GM12878 (cell line): Measurements from ENCODE around the gene TMEM72. TPM values are rescaled to one million over a fixed set of nuclear protein-coding genes. Genes with fewer than 3 reads are reported as not detected.
A peak's percentile ranks its signal among the peaks of the same experiment; 100 is the strongest.

ENCODE experiments used
- ATAC-seq: fragments of 200-7000 bp; cut with Tn5 transposase; 3 replicates; pipeline ENCODE4 v1.9.1; 2020; ENCODE audit warnings: mild to moderate bottlenecking, moderate library complexity
- BruUV-seq: library from RNA; stranded (reverse); fragments of 400-500 nt; replicated peaks from 2 replicates; lab custom pipeline; 2021; lab: Mats Ljungman, UMichigan
- CTCF ChIA-PET: fragments of 300-600 bp; sonication (Branson Sonifier 250); formaldehyde crosslinking; extraction: SDS; loops from one replicate; lab custom pipeline; 2021; ENCODE audit warnings: inconsistent platforms; lab: Yijun Ruan, JAX
- POLR2A ChIA-PET: fragments of 350-600 bp; formaldehyde crosslinking; extraction: SDS; loops from one replicate; lab custom pipeline; 2021; ENCODE audit warnings: inconsistent platforms; lab: Charles Lee
- RAD21 ChIA-PET: fragments of 300-600 bp; sonication (Branson Sonifier 250); formaldehyde crosslinking; loops from one replicate; lab custom pipeline; 2023; ENCODE audit warnings: antibody characterized with exemption; ENCODE audit not compliant: unreplicated experiment; lab: Charles Lee
- SMC1A ChIA-PET: fragments of 300-600 bp; sonication (Branson Sonifier 250); formaldehyde crosslinking; loops from one replicate; lab custom pipeline; 2023; ENCODE audit not compliant: unreplicated experiment, uncharacterized antibody; lab: Charles Lee
- DNase-seq: peaks from one replicate; pipeline ENCODE4 v3.0.0-alpha.2; 2011; ENCODE audit warnings: low read depth, low spot score
- FAIRE-seq: peaks from 3 replicates; lab custom pipeline; 2011; peaks lifted over from hg19 to GRCh38; lab: Jason Lieb, UNC
- H2AFZ ChIP-seq: 2 replicates; pipeline ENCODE4 v1.6.0; 2011; ENCODE audit warnings: low read depth, low read length, control low read depth; ENCODE audit not compliant: control insufficient read depth
- H3K27ac ChIP-seq: 2 replicates; pipeline ENCODE4 v1.5.1; 2011; ENCODE audit warnings: control low read depth; ENCODE audit not compliant: control insufficient read depth, insufficient read depth
- H3K27me3 ChIP-seq, 2 experiments: replicated peaks in 1 of 2; 2 replicates each; pipeline versions ENCODE4 v1.6.0 to v1.6.1; 2011; ENCODE audit warnings: low read length in 1 of 2; ENCODE audit not compliant: control insufficient read depth in 2 of 2, insufficient read depth in 2 of 2
- H3K36me3 ChIP-seq, 2 experiments: 2 replicates each; pipeline ENCODE4 v1.5.1; 2011; ENCODE audit warnings: low read length in 1 of 2; ENCODE audit not compliant: control insufficient read depth in 2 of 2, insufficient read depth in 2 of 2
- H3K4me1 ChIP-seq: 2 replicates; pipeline ENCODE4 v1.6.1; 2011; ENCODE audit warnings: mild to moderate bottlenecking, low read length, moderate library complexity, mixed read lengths; ENCODE audit not compliant: control insufficient read depth, insufficient read depth
- H3K4me2 ChIP-seq: 2 replicates; pipeline ENCODE4 v1.6.0; 2011; ENCODE audit warnings: control low read depth; ENCODE audit not compliant: control insufficient read depth, insufficient read depth
- H3K4me3 ChIP-seq: fragments of 200-600 bp; sonication (generic); 2 replicates; pipeline ENCODE4 v1.5.1; 2016
- H3K79me2 ChIP-seq: 2 replicates; pipeline ENCODE4 v1.6.0; 2011; ENCODE audit warnings: low read length; ENCODE audit not compliant: control insufficient read depth, insufficient read depth
- H3K9ac ChIP-seq: 2 replicates; pipeline ENCODE4 v1.8.0; 2011; ENCODE audit warnings: low read length, control low read depth, mixed read lengths; ENCODE audit not compliant: control insufficient read depth, insufficient read depth
- H3K9me3 ChIP-seq: replicated peaks from 3 replicates; pipeline ENCODE4 v1.5.1; 2011; ENCODE audit warnings: mild to moderate bottlenecking, low read length; ENCODE audit not compliant: control insufficient read depth, insufficient read depth
- H4K20me1 ChIP-seq: 2 replicates; pipeline ENCODE4 v1.6.0; 2011; ENCODE audit not compliant: control insufficient read depth, insufficient read depth
- BCL11A ChIP-seq: IDR thresholded peaks from 2 replicates; pipeline ENCODE4 v1.6.1; 2011; ENCODE audit warnings: low read depth, low read length
- BRCA1 ChIP-seq: IDR thresholded peaks from 2 replicates; pipeline ENCODE4 v1.6.1; 2011; ENCODE audit warnings: low read depth, low read length, improper control_type of control experiment
- CHD1 ChIP-seq: IDR thresholded peaks from 2 replicates; pipeline ENCODE4 v1.6.1; 2012; ENCODE audit warnings: low read depth, low read length, improper control_type of control experiment
- CHD2 ChIP-seq: IDR thresholded peaks from 2 replicates; pipeline ENCODE4 v1.6.1; 2011; ENCODE audit warnings: low read depth, low read length, improper control_type of control experiment, borderline replicate concordance
- CTCF ChIP-seq, 3 experiments: IDR thresholded peaks in 2 of 3; conservative IDR thresholded peaks in 1 of 3; 2 replicates each; pipeline ENCODE4 v1.5.1; 2011; ENCODE audit warnings: low read depth in 3 of 3, low read length in 3 of 3, mild to moderate bottlenecking in 3 of 3, control low read depth in 2 of 3, moderate library complexity in 2 of 3, inconsistent platforms in 1 of 3, mixed read lengths in 1 of 3; ENCODE audit not compliant: control insufficient read depth in 2 of 3, insufficient read depth in 1 of 3; ENCODE audit errors: extremely low read depth in 1 of 3
- E4F1 ChIP-seq: fragments of 450-650 bp; IDR thresholded peaks from 2 replicates; pipeline ENCODE4 v1.6.1; 2018; ENCODE audit warnings: borderline replicate concordance, mild to moderate bottlenecking; ENCODE audit not compliant: partially characterized antibody
- EED ChIP-seq: sonication (generic); IDR thresholded peaks from 2 replicates; pipeline ENCODE4 v1.6.1; 2016; ENCODE audit warnings: antibody characterized with exemption, low read depth
- IKZF2 ChIP-seq, 2 experiments: fragments of 450-650 bp; IDR thresholded peaks; 2 replicates each; pipeline ENCODE4 v1.6.1; 2017; ENCODE audit warnings: mild to moderate bottlenecking in 2 of 2, moderate library complexity in 2 of 2
- IRF3 ChIP-seq: fragments of 450-650 bp; IDR thresholded peaks from 2 replicates; pipeline ENCODE4 v1.6.1; 2014; ENCODE audit warnings: mild to moderate bottlenecking
- LARP7 ChIP-seq: fragments of 450-650 bp; IDR thresholded peaks from 2 replicates; pipeline ENCODE4 v1.6.1; 2017; ENCODE audit warnings: mild to moderate bottlenecking
- NKRF ChIP-seq: fragments of 450-650 bp; conservative IDR thresholded peaks from 2 replicates; pipeline ENCODE4 v1.6.1; 2017; ENCODE audit warnings: mild to moderate bottlenecking, moderate library complexity
- SMC3 ChIP-seq: IDR thresholded peaks from 2 replicates; pipeline ENCODE4 v1.6.1; 2011; ENCODE audit warnings: low read length, improper control_type of control experiment, borderline replicate concordance
- SREBF1 ChIP-seq: IDR thresholded peaks from 2 replicates; pipeline ENCODE4 v1.6.1; 2012; ENCODE audit warnings: mild to moderate bottlenecking, low read length
- SUZ12 ChIP-seq: fragments of 200-600 bp; sonication (generic); IDR thresholded peaks from one replicate; pipeline ENCODE4 v1.6.1; 2018; ENCODE audit warnings: antibody characterized with exemption, mild to moderate bottlenecking; ENCODE audit not compliant: unreplicated experiment
- ZSCAN29 ChIP-seq: fragments of 450-650 bp; IDR thresholded peaks from 2 replicates; pipeline ENCODE4 v1.6.1; 2017; ENCODE audit warnings: mild to moderate bottlenecking, moderate library complexity
- WGBS: methylation state at CpG from one replicate; pipeline ENCODE4 v1.1.6; 2016; ENCODE audit warnings: low lambda C conversion rate; ENCODE audit not compliant: insufficient replicate concordance, insufficient coverage; ENCODE audit errors: missing lambda C conversion rate; 5-methylcytosine and 5-hydroxymethylcytosine counted together
- in situ Hi-C: fragments of 300-500 bp; cut with MboI; formaldehyde crosslinking; loops from 9 replicates; pipeline ENCODE4 v1.14.3; 2018; ENCODE audit warnings: mixed read lengths
- intact Hi-C: fragments of 100-400 bp; cut with micrococcal nuclease; formaldehyde crosslinking; loops from one replicate; pipeline ENCODE4 v1.14.2; 2022; ENCODE audit not compliant: unreplicated experiment
- polyA plus RNA-seq, 11 experiments: library from polyadenylated mRNA; depleted of rRNA in 4 of 11; unstranded in 6 of 11; stranded (reverse) in 5 of 11; fragments of >200 nt; fragmentation: Nextera tagmentation in 4 of 11; fragmentation: Illumina TruSeq in 1 of 11; extraction: Ambion mirVana in 4 of 11; extraction: Trizol in 1 of 11; gene quantifications; 1 replicate in 1 of 11; 2 replicates in 10 of 11; pipeline versions ENCODE4 v1.2.1 to v1.2.3, GENCODE V29; 2011 to 2016; ENCODE audit warnings: inconsistent platforms in 2 of 11, missing spikeins in 2 of 11, low read depth in 1 of 11
- total RNA-seq, 4 experiments: library from RNA; depleted of rRNA in 3 of 4; stranded (reverse); fragments of >200 nt in 3 of 4; fragmentation: Illumina TruSeq in 1 of 4; extraction: Trizol in 1 of 4; gene quantifications; 2 replicates each; pipeline versions ENCODE4 v1.2.1 to v1.2.3, GENCODE V29; 2013 to 2021

TMEM72 gene
- total and polyA plus RNA-seq, 10 of the 15 experiments (the other 5 are each of a cell fraction or from before 2014, with no cell fraction given) = 0.12 TPM; not detected in 9

GRCh38 chr10:44968091-44968490 is 57.0 kb downstream of the TMEM72 start:
- WGBS = 8% methylated on average over 3 of the region's 3 CpGs
- Histone ChIP-seq H2AFZ (peak overlapping the region; percentile 43), H3K4me1 (peaks cover 67% of the 10 kb centered on the region), H3K27me3 (no peaks in the 10 kb centered on the region), H3K4me2 (peak overlapping the region; percentile 45), H3K27ac (peak overlapping the region; percentile 85), H3K9ac (peak overlapping the region; percentile 52), H3K9me3 (no peaks in the 10 kb centered on the region), H3K79me2 (peaks cover 10% of the 10 kb centered on the region), H3K4me3 (peak overlapping the region; percentile 7; the same call in 1 of the 2 replicates), H3K36me3 (peaks cover 0 to 8% of the 10 kb centered on the region in 2 experiments; a peak in 2 of 4 replicates), H4K20me1 (no peaks in the 10 kb centered on the region)
- no TSS peak for BruUV-seq
- DNase-seq (no peak), FAIRE-seq (no peak), ATAC-seq (peak; percentile 10)
- RAD21 ChIA-PET = interaction anchor here (1.9 to 9.2 kb wide), 4 partner anchors 8 to 35 kb away, joined by 4 to 124 read pairs (median 47); partner anchors contain the start of genes DEPP1 and RASSF4
- CTCF ChIA-PET = interaction anchor here (1.2 to 9.1 kb wide), 6 partner anchors 8 to 34 kb away, joined by 3 to 116 read pairs (median 12); partner anchors contain the start of gene ZNF22
- POLR2A ChIA-PET = interaction anchor here (0.9 to 14.0 kb wide), 7 partner anchors 10 to 35 kb away, joined by 3 to 174 read pairs (median 3); partner anchors contain the start of genes DEPP1 and ZNF22
- intact Hi-C loops = loop anchor here (10.0 kb wide), 2 partner anchors 407 to 1823 kb away; partner anchors contain the start of gene ALOX5
- in situ Hi-C loops = loop anchor here (10.0 to 25.0 kb wide), 2 partner anchors 1563 to 1806 kb away; partner anchors contain the start of gene HNRNPF
- SMC1A ChIA-PET = interaction anchor here (0.8 to 9.3 kb wide), 9 partner anchors 8 to 1367 kb away, joined by 3 to 147 read pairs (median 10); partner anchors contain the start of gene DEPP1
- TF ChIP-seq IRF3 (no peak), SREBF1 (no peak), CHD1 (no peak), NKRF (no peak), SUZ12 (no peak), SMC3 (no peak), CHD2 (no peak), BCL11A (0 out of 2 replicates have a peak, but pooled peaks have one; percentile 4), BRCA1 (no peak), CTCF (IDR thresholded peaks at IDR 0.05 in 2 of 3, conservative IDR thresholded peaks at IDR 0.05 in 1 of 3; ENCODE audit: control insufficient read depth in 2 of 3, extremely low read depth in 1 of 3, insufficient read depth in 1 of 3, low read depth in 3 of 3, low read length in 3 of 3) (no peak), IKZF2 (IDR thresholded peaks at IDR 0.05) (peak; percentile 55 to 59; a peak in 3 of 4 replicates), EED (peak; percentile 51; the same call in 1 of the 2 replicates), E4F1 (no peak), LARP7 (no peak), ZSCAN29 (no peak)
